Renal pelvis (tissue), 4 donors: ENCODE data around the gene AHRR. TPM values are rescaled to one million over a fixed set of nuclear protein-coding genes. Genes with fewer than 3 reads are reported as not detected.

Experiments used
- DNase-seq: peaks from one replicate; pipeline ENCODE4 v3.0.0-alpha.2; 2013
- polyA plus RNA-seq, 3 donors: library from polyadenylated mRNA; unstranded; fragments of 120-200 nt; gene quantifications; one replicate each; pipeline ENCODE4 v1.2.1, GENCODE V29; 2013; ENCODE audit not compliant: insufficient read length in 3 of 3

The AHRR gene
- polyA plus RNA-seq, 3 donors: 2.4 to 3.6 (median 2.8) TPM

- no peak for DNase-seq
Observed at GRCh38 chr5:318931-319601, 2.4 kb upstream of the AHRR start.

- no peak for DNase-seq
Observed at GRCh38 chr5:320524-321229, 837 bp upstream of the AHRR start.

- DNase-seq: no peak
Observed at GRCh38 chr5:321726-322251, 275 bp downstream of the AHRR start.

- DNase-seq: no peak
Observed at GRCh38 chr5:322281-322941, 897 bp downstream of the AHRR start.

- DNase-seq: no peak
Observed at GRCh38 chr5:322942-323879, 1.7 kb downstream of the AHRR start.

- DNase-seq: no peak
Observed at GRCh38 chr5:324736-325612, 3.5 kb downstream of the AHRR start.

- no peak for DNase-seq
Observed at GRCh38 chr5:326109-326508, 4.6 kb downstream of the AHRR start.

- DNase-seq: no peak
Observed at GRCh38 chr5:329121-329735, 7.7 kb downstream of the AHRR start.

- DNase-seq: no peak
Observed at GRCh38 chr5:329768-330167, 8.3 kb downstream of the AHRR start.

GRCh38 chr5:332843-333242 lies 11.3 kb downstream of the AHRR start:
- DNase-seq: no peak

GRCh38 chr5:333945-334344 lies 12.4 kb downstream of the AHRR start:
- no peak for DNase-seq

- DNase-seq: no peak
Observed at GRCh38 chr5:334903-335739, 13.6 kb downstream of the AHRR start.

GRCh38 chr5:335740-336038 lies 14.2 kb downstream of the AHRR start:
- no peak for DNase-seq

GRCh38 chr5:337563-338130 lies 16.1 kb downstream of the AHRR start:
- no peak for DNase-seq

- DNase-seq: no peak
Observed at GRCh38 chr5:342501-343460, 21.3 kb downstream of the AHRR start.

- DNase-seq: peak; percentile 54
Observed at GRCh38 chr5:343461-344401, 22.2 kb downstream of the AHRR start.

- no peak for DNase-seq
Observed at GRCh38 chr5:344668-345067, 23.2 kb downstream of the AHRR start.
